K562 (cell line): ENCODE data around the gene AVPR1B. TPM values are rescaled to one million over a fixed set of nuclear protein-coding genes. Genes with fewer than 3 reads are reported as not detected.

Experiments
- ATAC-seq: fragments of 200-7000 bp; cut with Tn5 transposase; 3 replicates; pipeline ENCODE4 v1.9.1; 2020; ENCODE audit warnings: moderate library complexity
- BruUV-seq: library from RNA; stranded (reverse); fragments of 400-500 nt; replicated peaks from 2 replicates; lab custom pipeline; 2021; lab: Mats Ljungman, UMichigan
- CTCF ChIA-PET: fragments of 300-600 bp; formaldehyde crosslinking; extraction: SDS; loops from one replicate; lab custom pipeline; 2021; ENCODE audit warnings: low intra/inter-chr PET ratio; lab: Yijun Ruan, JAX
- POLR2A ChIA-PET: fragments of 300-600, 350-650 bp; sonication (Branson Sonifier 250); formaldehyde crosslinking; extraction: SDS; loops from one replicate; lab custom pipeline; 2021; ENCODE audit warnings: antibody characterized with exemption, inconsistent platforms; lab: Yijun Ruan, JAX
- DNase-seq, 4 experiments: peaks; one replicate each; pipeline versions ENCODE4 v3.0.0 to v3.0.0-alpha.2; 2011 to 2018; ENCODE audit warnings: low spot score in 3 of 4, mixed read lengths in 3 of 4; ENCODE audit errors: extremely low read depth in 1 of 4
- FAIRE-seq: peaks from 2 replicates; lab custom pipeline; 2011; peaks lifted over from hg19 to GRCh38; lab: Jason Lieb, UNC
- H2AFZ ChIP-seq: 2 replicates; pipeline ENCODE4 v1.6.0; 2011; ENCODE audit warnings: low read depth, low read length, control low read depth, inconsistent platforms
- H3K27ac ChIP-seq: fragments of 200-600 bp; 3 replicates; pipeline ENCODE4 v1.8.0; 2011; ENCODE audit warnings: low read depth, mild to moderate bottlenecking, control low read depth, inconsistent platforms, low read length, moderate library complexity, mixed read lengths; ENCODE audit errors: extremely low read depth
- H3K27me3 ChIP-seq, 2 experiments: fragments of 300-600 bp in 1 of 2; 2 replicates in 1 of 2; 3 replicates in 1 of 2; pipeline versions ENCODE4 v1.6.0 to v1.8.0; 2011; ENCODE audit warnings: inconsistent platforms in 2 of 2, low read length in 2 of 2, mild to moderate bottlenecking in 1 of 2, mixed read lengths in 1 of 2, moderate library complexity in 1 of 2; ENCODE audit not compliant: control insufficient read depth in 2 of 2, insufficient read depth in 2 of 2
- H3K36me3 ChIP-seq: fragments of 300-600 bp; 3 replicates; pipeline ENCODE4 v1.8.0; 2011; ENCODE audit warnings: mild to moderate bottlenecking, low read length, inconsistent platforms; ENCODE audit not compliant: control insufficient read depth, insufficient read depth
- H3K4me1 ChIP-seq, 2 experiments: fragments of 200-600 bp in 1 of 2; replicated peaks in 1 of 2; 2 replicates in 1 of 2; 3 replicates in 1 of 2; pipeline versions ENCODE4 v1.5.1 to v1.8.0; 2011; ENCODE audit warnings: inconsistent platforms in 2 of 2, low read length in 2 of 2, mild to moderate bottlenecking in 1 of 2, mixed read lengths in 1 of 2, moderate library complexity in 1 of 2; ENCODE audit not compliant: control insufficient read depth in 2 of 2, insufficient read depth in 2 of 2
- H3K4me2 ChIP-seq: 2 replicates; pipeline ENCODE4 v1.6.1; 2011; ENCODE audit warnings: low read length, control low read depth, inconsistent platforms, mixed read lengths; ENCODE audit not compliant: insufficient read depth
- H3K4me3 ChIP-seq: fragments of 200-600 bp; sonication (generic), shearing (Covaris generic); 2 replicates; pipeline ENCODE4 v1.5.1; 2016; ENCODE audit warnings: control low read depth, inconsistent platforms
- H3K79me2 ChIP-seq: fragments of 200-600 bp; 3 replicates; pipeline ENCODE4 v1.8.0; 2011; ENCODE audit warnings: low read length, inconsistent platforms; ENCODE audit not compliant: control insufficient read depth, insufficient read depth
- H3K9ac ChIP-seq, 2 experiments: 2 replicates each; pipeline versions ENCODE4 v1.6.0 to v1.6.1; 2011; ENCODE audit warnings: low read depth in 2 of 2, low read length in 2 of 2, control low read depth in 1 of 2, inconsistent platforms in 1 of 2, mild to moderate bottlenecking in 1 of 2, mixed read lengths in 1 of 2; ENCODE audit not compliant: insufficient read depth in 1 of 2
- H3K9me1 ChIP-seq: one replicate; pipeline ENCODE4 v1.6.0; 2011; ENCODE audit warnings: inconsistent platforms, mild to moderate bottlenecking, low read length, moderate library complexity; ENCODE audit not compliant: control insufficient read depth, insufficient read depth
- H3K9me3 ChIP-seq: replicated peaks from 2 replicates; pipeline ENCODE4 v1.5.1; 2011; ENCODE audit warnings: low read depth, low read length, inconsistent platforms; ENCODE audit not compliant: control insufficient read depth, insufficient read depth
- H4K20me1 ChIP-seq: replicated peaks from 2 replicates; pipeline ENCODE4 v1.6.1; 2011; ENCODE audit warnings: low read length, inconsistent platforms, mixed read lengths; ENCODE audit not compliant: control insufficient read depth, insufficient read depth
- COPS2 ChIP-seq: fragments of 450-650 bp; conservative IDR thresholded peaks from 2 replicates; pipeline ENCODE4 v1.6.1; 2016; ENCODE audit warnings: mild to moderate bottlenecking, moderate library complexity
- ETV6 ChIP-seq, 3 experiments: fragments of 150-350 bp in 1 of 3; sonication (generic) in 1 of 3; formaldehyde crosslinking in 1 of 3; IDR thresholded peaks; 2 replicates each; pipeline versions ENCODE4 v1.6.1 to v1.8.0; 2014 to 2022; ENCODE audit warnings: borderline replicate concordance in 2 of 3, low read depth in 2 of 3, antibody characterized with exemption in 1 of 3, low read length in 1 of 3, mild to moderate bottlenecking in 1 of 3, missing genetic modification reagents in 1 of 3
- IRF2 ChIP-seq: sonication (generic); formaldehyde crosslinking; IDR thresholded peaks from 2 replicates; pipeline ENCODE4 v1.8.1; 2022; ENCODE audit warnings: mild to moderate bottlenecking, missing genetic modification reagents
- MAZ ChIP-seq, 2 experiments: fragments of 450-650 bp in 1 of 2; sonication (generic) in 1 of 2; formaldehyde crosslinking; IDR thresholded peaks in 1 of 2; conservative IDR thresholded peaks in 1 of 2; 2 replicates each; pipeline versions ENCODE4 v1.4.0 to v1.5.0; 2020; ENCODE audit warnings: mild to moderate bottlenecking in 1 of 2, missing genetic modification reagents in 1 of 2
- NFATC3 ChIP-seq: fragments of 450-650 bp; IDR thresholded peaks from 2 replicates; pipeline ENCODE4 v1.6.1; 2017; ENCODE audit warnings: mild to moderate bottlenecking
- RBFOX2 ChIP-seq: fragments of 200-400 bp; formaldehyde crosslinking; IDR thresholded peaks from 2 replicates; pipeline ENCODE4 v1.6.1; 2017; ENCODE audit warnings: low read depth, mild to moderate bottlenecking, low read length, moderate library complexity
- SIN3B ChIP-seq: fragments of 450-650 bp; IDR thresholded peaks from 2 replicates; pipeline ENCODE4 v1.6.1; 2017; ENCODE audit warnings: low read depth, mild to moderate bottlenecking, moderate library complexity
- SMARCC2 ChIP-seq: fragments of 450-650 bp; IDR thresholded peaks from 2 replicates; pipeline ENCODE4 v1.6.1; 2017; ENCODE audit warnings: antibody characterized with exemption, moderate library complexity, mild to moderate bottlenecking, low read depth
- ZNF436 ChIP-seq: fragments of 250-450, 450-650 bp; sonication (Bioruptor Pico); formaldehyde crosslinking; IDR thresholded peaks from 2 replicates; pipeline ENCODE4 v1.7.0; 2020; ENCODE audit warnings: mild to moderate bottlenecking
- WGBS: fragments of 100-300 bp; shearing (Covaris generic); methylation state at CpG from one replicate; pipeline ENCODE4 v1.1.6; 2016; ENCODE audit warnings: low coverage, mixed read lengths; ENCODE audit not compliant: insufficient coverage; ENCODE audit errors: missing lambda C conversion rate; 5-methylcytosine and 5-hydroxymethylcytosine counted together
- in situ Hi-C: fragments of 300-500 bp; cut with MboI; formaldehyde crosslinking; loops from 4 replicates; pipeline ENCODE4 v1.15.0; 2018; ENCODE audit warnings: inconsistent platforms, mixed read lengths
- intact Hi-C: fragments of 100-400 bp; cut with micrococcal nuclease; formaldehyde crosslinking; loops from 2 replicates; pipeline ENCODE4 v1.14.2; 2022
- polyA plus RNA-seq, 8 experiments: library from polyadenylated mRNA; depleted of rRNA in 4 of 8; stranded (reverse) in 5 of 8; unstranded in 3 of 8; fragments of >200 nt; fragmentation: Nextera tagmentation in 2 of 8; fragmentation: Illumina TruSeq in 1 of 8; extraction: Ambion mirVana in 2 of 8; extraction: Trizol in 1 of 8; gene quantifications; 2 replicates each; pipeline versions ENCODE4 v1.2.1 to v1.2.3, GENCODE V29; 2011 to 2014; ENCODE audit warnings: inconsistent platforms in 1 of 8, missing spikeins in 1 of 8
- total RNA-seq, 7 experiments: library from RNA; depleted of rRNA in 6 of 7; stranded (reverse); fragments of >200 nt in 6 of 7; fragmentation: Illumina TruSeq in 2 of 7; extraction: Trizol in 2 of 7; gene quantifications; 2 replicates each; pipeline versions ENCODE4 v1.2.1 to v1.2.3, GENCODE V29; 2011 to 2021; ENCODE audit warnings: low replicate concordance in 1 of 7
- TF ChIP-seq, protein P1 (sequence below): fragments of 250-450 bp; sonication (Bioruptor Pico); IDR thresholded peaks from 2 replicates; pipeline ENCODE4 v1.8.0; 2021; ENCODE audit warnings: moderate library complexity, mild to moderate bottlenecking, inconsistent platforms
- TF ChIP-seq, protein P2 (sequence below): fragments of 450-650 bp; formaldehyde crosslinking; IDR thresholded peaks from 2 replicates; pipeline ENCODE4 v1.4.0; 2022; ENCODE audit warnings: missing genetic modification characterization
- TF ChIP-seq, protein P3 (sequence below): sonication (generic); formaldehyde crosslinking; IDR thresholded peaks from 2 replicates; pipeline ENCODE4 v1.5.0; 2020; ENCODE audit warnings: missing genetic modification reagents

The AVPR1B gene
- total and polyA plus RNA-seq, 9 of the 15 experiments (the other 6 are each of a cell fraction or from before 2014, with no cell fraction given), result not detected

DNA sequence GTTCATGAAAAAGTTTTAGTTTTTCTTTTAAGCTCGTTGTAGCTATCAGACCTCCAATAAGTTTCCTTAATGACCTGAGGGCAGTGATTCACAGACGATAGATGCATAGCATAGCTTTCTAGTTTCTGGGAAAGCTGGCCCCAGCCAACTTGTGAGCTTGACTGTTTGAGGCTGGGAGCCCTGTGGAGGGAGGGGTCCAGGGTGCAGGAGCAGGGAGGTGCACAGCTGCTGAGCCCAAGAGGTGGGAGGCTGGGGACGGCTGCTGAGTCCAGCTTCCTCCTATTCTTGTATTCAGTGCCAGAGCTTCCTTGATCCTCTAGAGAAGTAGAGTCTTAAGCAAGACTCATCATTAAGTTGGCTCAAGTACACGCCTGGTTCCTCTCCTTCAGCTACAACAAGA, 11.0 kb upstream of the AVPR1B start:
- no TSS peak for BruUV-seq
- in situ Hi-C loops, result no loop called here
- Histone ChIP-seq H3K4me1 (no peaks in the 10 kb centered on the region), H3K4me2 (no peak overlapping the region), H3K9me1 (no peaks in the 10 kb centered on the region), H3K27me3 (peaks cover 20 to 49% of the 10 kb centered on the region in 2 experiments), H3K27ac (no peak overlapping the region), H3K9ac (no peak overlapping the region), H3K79me2 (no peaks in the 10 kb centered on the region), H3K4me3 (no peak overlapping the region), H2AFZ (no peak overlapping the region)
- 6% methylated on average over 4 of the region's 4 CpGs for WGBS
- ATAC-seq, result no peak
- no peak for DNase-seq
- TF ChIP-seq MAZ (CRISPR knock-in tag; conservative IDR thresholded peaks at IDR 0.05 in 1 of 2, IDR thresholded peaks at IDR 0.05 in 1 of 2) (no peak), COPS2 (no peak), IRF2 (CRISPR knock-in tag) (no peak), ETV6 (IDR thresholded peaks at IDR 0.05; ENCODE audit: borderline replicate concordance in 1 of 2, low read depth in 2 of 2, low read length in 1 of 2) (no peak), ETV6 (CRISPR knock-in tag; IDR thresholded peaks at IDR 0.05; ENCODE audit: borderline replicate concordance) (no peak), RBFOX2 (no peak), SIN3B (no peak), ZNF436 (CRISPR knock-in tag) (no peak), SMARCC2 (no peak), NFATC3 (no peak)
- TF ChIP-seq, protein P1, sequence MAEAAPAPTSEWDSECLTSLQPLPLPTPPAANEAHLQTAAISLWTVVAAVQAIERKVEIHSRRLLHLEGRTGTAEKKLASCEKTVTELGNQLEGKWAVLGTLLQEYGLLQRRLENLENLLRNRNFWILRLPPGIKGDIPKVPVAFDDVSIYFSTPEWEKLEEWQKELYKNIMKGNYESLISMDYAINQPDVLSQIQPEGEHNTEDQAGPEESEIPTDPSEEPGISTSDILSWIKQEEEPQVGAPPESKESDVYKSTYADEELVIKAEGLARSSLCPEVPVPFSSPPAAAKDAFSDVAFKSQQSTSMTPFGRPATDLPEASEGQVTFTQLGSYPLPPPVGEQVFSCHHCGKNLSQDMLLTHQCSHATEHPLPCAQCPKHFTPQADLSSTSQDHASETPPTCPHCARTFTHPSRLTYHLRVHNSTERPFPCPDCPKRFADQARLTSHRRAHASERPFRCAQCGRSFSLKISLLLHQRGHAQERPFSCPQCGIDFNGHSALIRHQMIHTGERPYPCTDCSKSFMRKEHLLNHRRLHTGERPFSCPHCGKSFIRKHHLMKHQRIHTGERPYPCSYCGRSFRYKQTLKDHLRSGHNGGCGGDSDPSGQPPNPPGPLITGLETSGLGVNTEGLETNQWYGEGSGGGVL (CRISPR knock-in tag), result no peak
- TF ChIP-seq, protein P2, sequence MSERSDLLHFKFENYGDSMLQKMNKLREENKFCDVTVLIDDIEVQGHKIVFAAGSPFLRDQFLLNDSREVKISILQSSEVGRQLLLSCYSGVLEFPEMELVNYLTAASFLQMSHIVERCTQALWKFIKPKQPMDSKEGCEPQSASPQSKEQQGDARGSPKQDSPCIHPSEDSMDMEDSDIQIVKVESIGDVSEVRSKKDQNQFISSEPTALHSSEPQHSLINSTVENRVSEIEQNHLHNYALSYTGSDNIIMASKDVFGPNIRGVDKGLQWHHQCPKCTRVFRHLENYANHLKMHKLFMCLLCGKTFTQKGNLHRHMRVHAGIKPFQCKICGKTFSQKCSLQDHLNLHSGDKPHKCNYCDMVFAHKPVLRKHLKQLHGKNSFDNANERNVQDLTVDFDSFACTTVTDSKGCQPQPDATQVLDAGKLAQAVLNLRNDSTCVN (CRISPR knock-in tag), result no peak
- TF ChIP-seq, protein P3, sequence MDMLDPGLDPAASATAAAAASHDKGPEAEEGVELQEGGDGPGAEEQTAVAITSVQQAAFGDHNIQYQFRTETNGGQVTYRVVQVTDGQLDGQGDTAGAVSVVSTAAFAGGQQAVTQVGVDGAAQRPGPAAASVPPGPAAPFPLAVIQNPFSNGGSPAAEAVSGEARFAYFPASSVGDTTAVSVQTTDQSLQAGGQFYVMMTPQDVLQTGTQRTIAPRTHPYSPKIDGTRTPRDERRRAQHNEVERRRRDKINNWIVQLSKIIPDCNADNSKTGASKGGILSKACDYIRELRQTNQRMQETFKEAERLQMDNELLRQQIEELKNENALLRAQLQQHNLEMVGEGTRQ (CRISPR knock-in tag), result no peak
- TF ChIP-seq, all 486 proteins: peak for 0
- intact Hi-C loops, result no loop called here
- no peaks in the 10 kb centered on the region for H3K9me3 ChIP-seq
- POLR2A ChIA-PET, result interaction anchor here (0.7 to 2.4 kb wide), 5 partner anchors 9 to 104 kb away, joined by 3 to 12 read pairs (median 3); partner anchors contain the start of gene CTSE
- H4K20me1 ChIP-seq, result no peaks in the 10 kb centered on the region
- FAIRE-seq, result no peak
- H3K36me3 ChIP-seq, result no peaks in the 10 kb centered on the region
- CTCF ChIA-PET, result no interaction called here
